Breast epithelium (tissue), 4 donors: ENCODE data around the gene ZMYND8. TPM values are rescaled to one million over a fixed set of nuclear protein-coding genes. Genes with fewer than 3 reads are reported as not detected.

ENCODE experiments used
- DNase-seq, 2 donors: peaks; one replicate each; pipeline ENCODE4 v3.0.0-alpha.2; 2019; ENCODE audit warnings: low spot score in 2 of 2
- H3K27ac ChIP-seq, 2 donors: fragments of 200-600 bp; sonication (generic) in 1 of 2; one replicate each; pipeline ENCODE4 v1.5.1; 2016 to 2019; ENCODE audit warnings: mild to moderate bottlenecking in 1 of 2
- H3K27me3 ChIP-seq, 2 donors: fragments of 200-600 bp; sonication (generic) in 1 of 2; one replicate each; pipeline versions ENCODE4 v1.5.1 to v1.6.0; 2017 to 2019; ENCODE audit warnings: control low read depth in 1 of 2, mild to moderate bottlenecking in 1 of 2
- H3K36me3 ChIP-seq: fragments of 200-600 bp; one replicate; pipeline ENCODE4 v1.5.1; 2019
- H3K4me1 ChIP-seq, 2 donors: fragments of 200-600 bp; sonication (generic); one replicate each; pipeline ENCODE4 v1.5.1; 2016 to 2019; ENCODE audit warnings: control low read depth in 1 of 2
- H3K4me3 ChIP-seq, 3 donors: fragments of 200-600 bp; sonication (generic); 1 replicate in 2 of 3; 2 replicates in 1 of 3; pipeline ENCODE4 v1.5.1; 2016 to 2019; ENCODE audit warnings: mild to moderate bottlenecking in 3 of 3, moderate library complexity in 2 of 3
- H3K9me3 ChIP-seq, 2 donors: fragments of 200-600 bp; sonication (generic) in 1 of 2; one replicate each; pipeline ENCODE4 v1.5.1; 2016 to 2019; ENCODE audit warnings: control low read depth in 1 of 2
- POLR2A ChIP-seq: fragments of 450-650 bp; IDR thresholded peaks from one replicate; pipeline ENCODE4 v1.6.1; 2016; ENCODE audit warnings: antibody characterized with exemption, mild to moderate bottlenecking, moderate library complexity
- POLR2AphosphoS5 ChIP-seq, 3 donors: sonication (generic); formaldehyde crosslinking; IDR thresholded peaks; one replicate each; pipeline ENCODE4 v1.6.1; 2017; ENCODE audit warnings: antibody characterized with exemption in 3 of 3
- intact Hi-C: fragments of 100-400 bp; cut with DNase I; formaldehyde crosslinking; loops from one replicate; pipeline ENCODE4 v1.15.1; 2023; ENCODE audit warnings: low total_unique reads
- total RNA-seq, 3 donors: library from RNA; depleted of rRNA; stranded (reverse); fragments of >200 nt; gene quantifications; one replicate each; pipeline ENCODE4 v1.1.0, GENCODE V29; 2016
- TF ChIP-seq, protein P1 (sequence below), 3 donors: fragments of 450-650 bp; IDR thresholded peaks; one replicate each; pipeline ENCODE4 v1.5.1; 2016 to 2017; ENCODE audit warnings: antibody characterized with exemption in 3 of 3, mild to moderate bottlenecking in 3 of 3, moderate library complexity in 3 of 3

ZMYND8 gene
- total RNA-seq, 3 donors from 2014 or later = 40.6 to 47.7 (median 41.4) TPM

DNA sequence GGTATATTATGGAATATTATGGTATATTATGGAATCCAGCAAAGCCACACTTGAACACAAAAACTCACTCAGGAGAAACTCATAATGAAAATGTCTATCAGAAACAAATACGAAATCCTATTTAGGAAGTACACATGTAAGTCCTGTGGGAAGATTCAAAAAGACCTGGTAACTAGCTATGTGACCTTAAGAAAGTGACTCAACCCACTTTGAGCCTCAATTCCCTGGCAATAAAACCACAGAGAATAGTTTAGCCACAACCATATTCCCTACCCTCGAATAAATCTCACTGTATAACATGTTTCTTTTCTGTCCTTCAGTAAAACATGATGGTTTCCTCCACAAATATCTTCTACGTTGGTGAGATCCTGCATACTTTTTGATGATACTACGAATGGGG, 56.4 kb downstream of the ZMYND8 start:
- no peaks in the 10 kb centered on the region for H3K4me1 ChIP-seq
- H3K36me3 ChIP-seq = peaks cover 6% of the 10 kb centered on the region
- no peak overlapping the region for H3K27ac ChIP-seq
- no peak for DNase-seq
- intact Hi-C loops = no loop called here
- H3K27me3 ChIP-seq = no peaks in the 10 kb centered on the region
- no peak for TF ChIP-seq POLR2AphosphoS5 (IDR thresholded peaks at IDR 0.05)
- TF ChIP-seq POLR2A = no peak
- TF ChIP-seq, protein P1, sequence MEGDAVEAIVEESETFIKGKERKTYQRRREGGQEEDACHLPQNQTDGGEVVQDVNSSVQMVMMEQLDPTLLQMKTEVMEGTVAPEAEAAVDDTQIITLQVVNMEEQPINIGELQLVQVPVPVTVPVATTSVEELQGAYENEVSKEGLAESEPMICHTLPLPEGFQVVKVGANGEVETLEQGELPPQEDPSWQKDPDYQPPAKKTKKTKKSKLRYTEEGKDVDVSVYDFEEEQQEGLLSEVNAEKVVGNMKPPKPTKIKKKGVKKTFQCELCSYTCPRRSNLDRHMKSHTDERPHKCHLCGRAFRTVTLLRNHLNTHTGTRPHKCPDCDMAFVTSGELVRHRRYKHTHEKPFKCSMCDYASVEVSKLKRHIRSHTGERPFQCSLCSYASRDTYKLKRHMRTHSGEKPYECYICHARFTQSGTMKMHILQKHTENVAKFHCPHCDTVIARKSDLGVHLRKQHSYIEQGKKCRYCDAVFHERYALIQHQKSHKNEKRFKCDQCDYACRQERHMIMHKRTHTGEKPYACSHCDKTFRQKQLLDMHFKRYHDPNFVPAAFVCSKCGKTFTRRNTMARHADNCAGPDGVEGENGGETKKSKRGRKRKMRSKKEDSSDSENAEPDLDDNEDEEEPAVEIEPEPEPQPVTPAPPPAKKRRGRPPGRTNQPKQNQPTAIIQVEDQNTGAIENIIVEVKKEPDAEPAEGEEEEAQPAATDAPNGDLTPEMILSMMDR (IDR thresholded peaks at IDR 0.05) = no peak
- H3K4me3 ChIP-seq = no peak overlapping the region
- no peaks in the 10 kb centered on the region for H3K9me3 ChIP-seq

DNA sequence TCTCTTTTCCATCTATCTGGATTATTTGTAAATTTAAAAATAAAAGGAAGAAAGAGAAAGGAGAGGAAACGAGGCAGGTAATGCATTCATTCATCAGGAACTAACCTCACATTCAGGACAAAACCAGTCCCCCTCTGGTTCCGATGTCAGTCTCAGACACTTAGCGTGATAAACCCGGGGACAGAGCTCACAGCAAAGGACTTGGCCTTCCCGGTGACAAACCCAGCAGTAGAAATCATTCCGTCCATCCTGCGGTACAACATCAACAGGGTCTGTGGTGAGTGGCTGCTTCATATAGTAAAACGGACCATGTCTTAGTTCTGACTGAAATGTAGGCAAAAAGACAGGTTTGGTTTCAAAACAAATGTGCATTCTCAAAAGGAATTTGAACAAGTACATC, 57.9 kb downstream of the ZMYND8 start:
- Histone ChIP-seq H3K36me3 (peaks cover 6% of the 10 kb centered on the region), H3K4me1 (no peaks in the 10 kb centered on the region), H3K9me3 (no peaks in the 10 kb centered on the region), H3K27me3 (no peaks in the 10 kb centered on the region), H3K4me3 (no peak overlapping the region), H3K27ac (no peak overlapping the region)
- TF ChIP-seq POLR2A (no peak), POLR2AphosphoS5 (IDR thresholded peaks at IDR 0.05) (no peak)
- TF ChIP-seq, protein P1 (IDR thresholded peaks at IDR 0.05) = no peak
- intact Hi-C loops = no loop called here
- DNase-seq = no peak

DNA sequence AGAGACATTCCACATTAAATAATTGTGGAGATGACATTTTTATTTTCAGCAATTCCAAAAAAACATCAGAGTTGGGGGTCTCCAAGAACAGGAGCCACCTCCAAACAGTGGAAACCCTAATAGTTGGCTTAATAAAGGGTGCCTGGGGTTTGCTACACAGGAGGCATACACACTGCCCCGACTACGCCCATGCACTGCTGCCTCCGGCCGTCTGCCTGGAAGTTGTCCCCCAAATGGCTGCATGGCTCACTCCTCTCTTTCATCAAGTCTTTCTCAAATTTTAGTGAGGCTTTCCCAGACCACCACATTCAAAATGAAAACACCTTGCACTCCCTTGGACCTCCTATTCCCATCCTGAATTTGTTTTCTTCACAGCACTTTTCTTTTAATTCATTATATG, 58.8 kb downstream of the ZMYND8 start:
- Histone ChIP-seq H3K4me3 (no peak overlapping the region), H3K4me1 (no peaks in the 10 kb centered on the region), H3K9me3 (no peaks in the 10 kb centered on the region), H3K27ac (no peak overlapping the region), H3K27me3 (no peaks in the 10 kb centered on the region), H3K36me3 (peaks cover 6% of the 10 kb centered on the region)
- DNase-seq = no peak
- no peak for TF ChIP-seq POLR2A
- TF ChIP-seq POLR2AphosphoS5 (IDR thresholded peaks at IDR 0.05) = no peak
- TF ChIP-seq, protein P1 (IDR thresholded peaks at IDR 0.05) = no peak
- intact Hi-C loops = no loop called here

DNA sequence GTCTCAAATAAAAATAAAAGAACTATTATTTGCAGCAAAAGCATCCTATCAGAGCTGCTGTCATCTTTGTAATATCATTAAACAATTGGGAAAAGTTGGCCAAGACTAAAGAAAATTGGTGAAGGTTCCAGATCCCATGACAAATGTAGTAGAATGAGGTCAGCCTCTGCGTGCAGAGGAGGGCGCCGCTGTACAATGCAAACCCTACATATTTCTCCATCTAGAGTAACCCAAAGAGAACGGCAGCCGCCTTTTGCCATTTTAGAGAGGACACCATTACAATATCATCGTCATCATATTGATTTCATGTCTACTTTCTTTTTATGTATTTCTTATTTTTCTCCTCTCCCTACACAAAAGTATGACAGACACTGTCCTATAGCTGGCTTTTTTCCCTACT, 59.5 kb downstream of the ZMYND8 start:
- peak overlapping the region in 1 of 2 donors; percentile 86 for H3K27ac ChIP-seq
- no peaks in the 10 kb centered on the region for H3K9me3 ChIP-seq
- no peak for DNase-seq
- intact Hi-C loops = no loop called here
- no peak for TF ChIP-seq POLR2AphosphoS5 (IDR thresholded peaks at IDR 0.05)
- TF ChIP-seq POLR2A = no peak
- TF ChIP-seq, protein P1 (IDR thresholded peaks at IDR 0.05) = no peak
- no peaks in the 10 kb centered on the region for H3K27me3 ChIP-seq
- H3K4me3 ChIP-seq = no peak overlapping the region
- no peaks in the 10 kb centered on the region for H3K4me1 ChIP-seq
- peaks cover 7% of the 10 kb centered on the region for H3K36me3 ChIP-seq

DNA sequence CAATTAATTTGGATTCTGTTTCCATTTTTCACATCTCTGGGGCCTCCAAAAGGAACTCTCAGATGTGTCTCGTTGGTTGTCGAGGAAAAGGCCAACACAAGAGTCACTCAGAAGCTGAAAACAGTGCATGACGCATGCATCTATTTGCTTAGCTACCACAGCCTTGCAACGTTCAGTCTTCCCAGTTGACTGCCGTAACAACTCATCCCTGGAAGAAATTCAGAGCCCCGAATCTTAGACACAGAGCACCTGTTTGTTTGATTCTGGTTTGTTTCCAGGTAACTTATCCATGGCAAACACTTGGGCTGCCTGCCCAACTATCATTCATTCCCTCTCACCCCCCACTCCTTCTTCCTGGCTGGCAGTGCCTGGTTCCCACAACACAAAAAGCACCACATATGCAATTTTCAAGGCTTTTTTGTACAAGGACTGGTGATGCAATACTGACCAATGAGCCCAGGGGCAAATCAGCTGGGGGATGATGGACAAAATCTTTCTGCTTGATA, 60.5 kb downstream of the ZMYND8 start:
- Histone ChIP-seq H3K36me3 (peaks cover 15% of the 10 kb centered on the region), H3K9me3 (no peaks in the 10 kb centered on the region), H3K27me3 (no peaks in the 10 kb centered on the region), H3K27ac (peak overlapping the region; percentile 85 to 86), H3K4me1 (no peaks in the 10 kb centered on the region), H3K4me3 (no peak overlapping the region)
- peak in 1 of 2 donors; percentile 66 for DNase-seq
- TF ChIP-seq, protein P1 (IDR thresholded peaks at IDR 0.05) = no peak
- TF ChIP-seq POLR2AphosphoS5 (IDR thresholded peaks at IDR 0.05) = peak in 2 of 3 donors; percentile 20 to 36
- intact Hi-C loops = no loop called here
